Small intestine (tissue), 7 donors: ENCODE results near the gene PTGES. TPM values are rescaled to one million over a fixed set of nuclear protein-coding genes. Genes with fewer than 3 reads are reported as not detected.

Experiments used
- DNase-seq, 2 donors: peaks; one replicate each; pipeline versions ENCODE4 v3.0.0 to v3.0.0-alpha.2; 2013
- FAIRE-seq: peaks from 2 replicates; lab custom pipeline; 2012; peaks lifted over from hg19 to GRCh38; lab: Jason Lieb, UNC
- H3K27ac ChIP-seq, 3 donors: one replicate each; pipeline ENCODE4 v1.5.1; 2013; ENCODE audit warnings: low read length in 2 of 3, mild to moderate bottlenecking in 2 of 3, control low read depth in 1 of 3, inconsistent platforms in 1 of 3, low read depth in 1 of 3, moderate library complexity in 1 of 3
- H3K27me3 ChIP-seq, 3 donors: one replicate each; pipeline ENCODE4 v1.6.1; 2013; ENCODE audit warnings: low read length in 3 of 3, inconsistent platforms in 1 of 3; ENCODE audit not compliant: control insufficient read depth in 3 of 3, insufficient read depth in 3 of 3
- H3K36me3 ChIP-seq, 3 donors: one replicate each; pipeline ENCODE4 v1.6.1; 2013; ENCODE audit warnings: low read length in 3 of 3, inconsistent platforms in 1 of 3, low read depth in 1 of 3, mild to moderate bottlenecking in 1 of 3, moderate library complexity in 1 of 3; ENCODE audit not compliant: control insufficient read depth in 3 of 3, insufficient read depth in 2 of 3
- H3K4me1 ChIP-seq, 3 donors: one replicate each; pipeline ENCODE4 v1.6.1; 2013; ENCODE audit warnings: low read length in 2 of 3, inconsistent platforms in 1 of 3, low read depth in 1 of 3, mild to moderate bottlenecking in 1 of 3, moderate library complexity in 1 of 3; ENCODE audit not compliant: control insufficient read depth in 3 of 3, insufficient read depth in 2 of 3
- H3K4me3 ChIP-seq, 3 donors: one replicate each; pipeline ENCODE4 v1.5.1; 2013; ENCODE audit warnings: low read length in 3 of 3, control low read depth in 1 of 3, inconsistent platforms in 1 of 3, low read depth in 1 of 3, mild to moderate bottlenecking in 1 of 3, moderate library complexity in 1 of 3
- H3K9me3 ChIP-seq, 2 donors: one replicate each; pipeline ENCODE4 v1.6.1; 2013; ENCODE audit warnings: low read depth in 1 of 2, low read length in 1 of 2; ENCODE audit not compliant: control insufficient read depth in 2 of 2, insufficient read depth in 1 of 2
- WGBS, 3 donors: extraction: QIAGEN DNeasy Blood & Tissue Kit; methylation state at CpG; one replicate each; pipeline ENCODE4 v1.1.7; 2013; 5-methylcytosine and 5-hydroxymethylcytosine counted together
- polyA plus RNA-seq, 4 donors: library from polyadenylated mRNA; stranded (reverse) in 3 of 4; unstranded in 1 of 4; fragments of 200-250 nt in 3 of 4; fragments of 120-200 nt in 1 of 4; gene quantifications; one replicate each; pipeline versions ENCODE4 v1.2.1 to v1.2.3, GENCODE V29; 2013
- donor health status: healthy with polysubstance abuse.
- donor health status: control.
- donor health status: control.
- donor health status: Bipolar disorder and iron deficiency.
- donor health status: healthy.

The PTGES gene
- polyA plus RNA-seq, 4 donors: 1.6 to 8.4 (median 6.1) TPM; not detected in 1

DNA sequence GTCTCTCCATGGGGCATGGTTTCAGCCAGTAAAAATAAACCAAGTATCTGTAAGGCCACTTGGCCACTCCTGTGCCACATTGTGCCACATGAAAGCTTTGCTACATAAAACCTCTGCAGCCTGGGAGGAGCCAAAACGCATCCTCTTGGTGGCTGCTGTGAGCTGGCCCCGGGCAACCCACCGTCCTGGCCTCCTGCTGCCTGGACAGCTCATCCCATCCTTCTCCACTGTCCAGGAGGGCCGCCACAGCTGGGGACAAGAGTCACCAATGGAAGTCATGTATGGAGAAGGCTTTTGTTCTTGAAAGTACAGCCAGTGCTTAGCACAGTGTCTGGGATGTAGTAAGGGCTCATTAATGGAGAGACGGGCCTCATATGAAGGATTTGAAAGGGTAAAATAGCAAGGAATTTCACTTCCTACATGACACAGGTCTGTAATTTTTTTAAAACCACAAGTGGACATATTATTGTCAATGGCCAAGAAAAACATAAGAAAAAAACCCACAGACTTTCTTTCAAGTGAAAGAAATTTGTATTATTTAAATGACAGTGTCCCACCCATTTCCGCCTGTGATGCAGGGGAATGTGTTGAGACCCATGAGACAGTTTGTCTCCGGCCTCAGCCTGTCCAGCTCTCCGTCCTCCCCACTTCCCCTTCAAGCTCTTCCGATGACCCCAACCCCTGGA is 6.6 kb downstream of the PTGES start:
- FAIRE-seq: no peak
- Histone ChIP-seq H3K27me3 (peaks cover 0 to 4% (median 0%) of the 10 kb centered on the region in 3 donors), H3K4me3 (no peak overlapping the region), H3K4me1 (peaks cover 0 to 3% (median 0%) of the 10 kb centered on the region in 3 donors), H3K36me3 (no peaks in the 10 kb centered on the region), H3K27ac (no peak overlapping the region), H3K9me3 (no peaks in the 10 kb centered on the region)
- 74 to 78% (median 75%) methylated on average over 9 of the region's 9 CpGs for WGBS, 3 donors
- no peak for DNase-seq

DNA sequence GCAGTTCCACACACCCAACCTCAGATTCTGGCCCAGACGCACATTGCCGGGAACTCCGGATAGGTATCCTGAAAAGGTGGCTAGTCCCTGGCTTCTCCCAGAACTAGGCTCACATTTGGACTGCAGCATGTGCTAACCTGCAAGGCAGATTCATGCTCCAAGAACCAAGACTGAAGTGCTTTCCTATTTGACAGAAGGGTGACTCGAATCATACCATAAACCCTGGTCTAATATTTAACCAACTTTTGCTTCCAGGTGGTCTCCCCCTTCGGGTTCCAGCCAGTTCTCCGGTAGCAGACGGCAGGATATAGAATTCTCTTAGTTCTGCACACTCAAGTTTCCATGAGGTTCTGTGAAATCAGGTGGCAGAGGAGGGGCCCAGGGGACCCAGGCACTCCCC is 7.6 kb downstream of the PTGES start:
- DNase-seq (peak in 1 of 2 donors; percentile 22), FAIRE-seq (no peak)
- peaks cover 0 to 2% (median 0%) of the 10 kb centered on the region in 3 donors for H3K4me1 ChIP-seq
- H3K36me3 ChIP-seq: no peaks in the 10 kb centered on the region
- H3K27ac ChIP-seq: no peak overlapping the region
- H3K27me3 ChIP-seq: no peaks in the 10 kb centered on the region
- 65 to 79% (median 70%) methylated on average over 7 of the region's 7 CpGs for WGBS, 3 donors
- no peak overlapping the region for H3K4me3 ChIP-seq
- no peaks in the 10 kb centered on the region for H3K9me3 ChIP-seq

DNA sequence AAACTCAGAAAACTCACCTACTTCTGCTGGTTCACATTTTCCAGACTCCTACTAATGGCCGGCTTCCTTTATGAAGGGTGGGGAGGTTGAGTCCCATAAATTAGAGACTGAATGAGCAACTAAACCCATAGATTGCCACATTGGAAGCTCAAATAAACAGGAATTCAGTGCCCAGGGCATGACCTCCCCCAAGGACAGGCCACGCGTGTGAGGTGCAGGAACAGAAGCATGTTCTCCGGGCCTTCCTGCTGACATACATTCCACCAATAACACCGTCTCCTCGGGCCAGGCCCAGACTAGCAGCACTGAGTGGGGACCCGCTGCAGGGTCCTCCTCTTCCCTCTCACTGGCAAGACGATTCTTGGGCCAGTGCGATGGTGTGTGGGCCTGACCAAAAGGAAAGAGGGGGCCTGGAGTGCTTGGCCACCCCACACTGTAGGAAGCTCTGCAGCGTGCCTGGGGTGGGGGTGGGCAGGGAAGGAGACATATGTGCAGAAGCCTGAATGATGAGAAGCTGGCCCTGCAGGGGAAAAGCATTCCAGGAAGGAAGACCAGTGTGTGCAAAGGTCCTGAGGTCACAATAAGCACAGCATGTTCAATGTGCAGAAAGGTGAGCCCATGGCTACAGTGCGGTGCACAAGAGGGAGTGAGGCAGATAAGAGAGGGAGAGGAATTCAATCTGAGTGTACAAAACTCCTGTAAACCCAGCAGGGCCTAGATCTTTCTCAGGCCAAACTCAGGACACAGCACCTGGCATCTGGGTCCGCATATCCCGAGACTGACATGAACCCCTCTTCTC is 12.0 kb downstream of the PTGES start:
- H3K4me3 ChIP-seq: no peak overlapping the region
- peaks cover 0 to 7% (median 0%) of the 10 kb centered on the region in 3 donors for H3K27me3 ChIP-seq
- 91 to 93% (median 93%) methylated on average over 12 to 13 of the region's 13 CpGs for WGBS, 3 donors
- FAIRE-seq (no peak), DNase-seq (no peak)
- peaks cover 0 to 2% (median 0%) of the 10 kb centered on the region in 3 donors for H3K36me3 ChIP-seq
- H3K9me3 ChIP-seq: no peaks in the 10 kb centered on the region
- H3K27ac ChIP-seq: no peak overlapping the region
- peaks cover 0 to 6% (median 0%) of the 10 kb centered on the region in 3 donors for H3K4me1 ChIP-seq

DNA sequence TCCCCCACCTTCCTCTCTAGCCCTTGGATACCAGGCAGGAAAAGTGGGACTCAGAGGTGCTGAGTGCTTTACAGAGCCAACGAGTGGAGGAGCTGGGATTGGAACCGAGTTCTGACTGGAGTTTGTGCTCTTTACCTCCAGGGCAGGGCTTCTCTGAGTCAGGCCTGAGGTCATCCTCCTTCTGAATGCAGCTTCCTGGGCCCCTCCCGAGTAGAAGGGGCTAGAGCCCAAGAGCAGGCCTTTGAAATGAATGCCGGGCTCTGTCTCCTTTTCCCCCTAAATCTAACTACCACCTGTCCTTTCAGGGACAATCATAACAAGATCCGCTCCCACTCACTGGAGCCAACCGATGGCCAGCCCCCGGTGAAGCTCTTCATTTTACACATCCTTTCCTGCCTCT is 12.7 kb downstream of the PTGES start:
- H3K36me3 ChIP-seq: peaks cover 0 to 2% (median 0%) of the 10 kb centered on the region in 3 donors
- H3K9me3 ChIP-seq: no peaks in the 10 kb centered on the region
- H3K27ac ChIP-seq: no peak overlapping the region
- peaks cover 0 to 7% (median 0%) of the 10 kb centered on the region in 3 donors for H3K27me3 ChIP-seq
- H3K4me3 ChIP-seq: no peak overlapping the region
- DNase-seq: no peak
- no peak for FAIRE-seq
- H3K4me1 ChIP-seq: peaks cover 0 to 6% (median 0%) of the 10 kb centered on the region in 3 donors
- WGBS, 3 donors: 76 to 82% (median 76%) methylated on average over 7 of the region's 7 CpGs

DNA sequence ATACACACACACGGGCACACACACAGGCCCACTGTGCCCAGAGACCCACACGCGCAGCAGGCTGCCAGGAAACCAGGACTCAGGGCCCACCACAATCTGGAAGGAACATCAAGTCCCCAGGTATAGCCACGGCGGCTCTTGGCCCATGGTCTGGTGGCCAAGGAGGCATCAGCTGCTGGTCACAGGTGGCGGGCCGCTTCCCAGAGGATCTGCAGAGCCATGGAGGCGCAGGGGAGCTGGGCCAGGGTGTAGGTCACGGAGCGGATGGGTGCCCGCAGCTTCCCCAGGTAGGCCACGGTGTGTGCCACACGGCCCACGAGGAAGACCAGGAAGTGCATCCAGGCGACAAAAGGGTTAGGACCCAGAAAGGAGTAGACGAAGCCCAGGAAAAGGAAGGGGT is 13.4 kb downstream of the PTGES start:
- H3K27ac ChIP-seq: no peak overlapping the region
- FAIRE-seq (no peak), DNase-seq (no peak)
- peaks cover 0 to 2% (median 0%) of the 10 kb centered on the region in 3 donors for H3K36me3 ChIP-seq
- no peak overlapping the region for H3K4me3 ChIP-seq
- H3K4me1 ChIP-seq: peaks cover 0 to 7% (median 0%) of the 10 kb centered on the region in 3 donors
- H3K27me3 ChIP-seq: peaks cover 0 to 7% (median 0%) of the 10 kb centered on the region in 3 donors
- 92 to 93% (median 93%) methylated on average over 16 of the region's 16 CpGs for WGBS, 3 donors
- H3K9me3 ChIP-seq: no peaks in the 10 kb centered on the region

DNA sequence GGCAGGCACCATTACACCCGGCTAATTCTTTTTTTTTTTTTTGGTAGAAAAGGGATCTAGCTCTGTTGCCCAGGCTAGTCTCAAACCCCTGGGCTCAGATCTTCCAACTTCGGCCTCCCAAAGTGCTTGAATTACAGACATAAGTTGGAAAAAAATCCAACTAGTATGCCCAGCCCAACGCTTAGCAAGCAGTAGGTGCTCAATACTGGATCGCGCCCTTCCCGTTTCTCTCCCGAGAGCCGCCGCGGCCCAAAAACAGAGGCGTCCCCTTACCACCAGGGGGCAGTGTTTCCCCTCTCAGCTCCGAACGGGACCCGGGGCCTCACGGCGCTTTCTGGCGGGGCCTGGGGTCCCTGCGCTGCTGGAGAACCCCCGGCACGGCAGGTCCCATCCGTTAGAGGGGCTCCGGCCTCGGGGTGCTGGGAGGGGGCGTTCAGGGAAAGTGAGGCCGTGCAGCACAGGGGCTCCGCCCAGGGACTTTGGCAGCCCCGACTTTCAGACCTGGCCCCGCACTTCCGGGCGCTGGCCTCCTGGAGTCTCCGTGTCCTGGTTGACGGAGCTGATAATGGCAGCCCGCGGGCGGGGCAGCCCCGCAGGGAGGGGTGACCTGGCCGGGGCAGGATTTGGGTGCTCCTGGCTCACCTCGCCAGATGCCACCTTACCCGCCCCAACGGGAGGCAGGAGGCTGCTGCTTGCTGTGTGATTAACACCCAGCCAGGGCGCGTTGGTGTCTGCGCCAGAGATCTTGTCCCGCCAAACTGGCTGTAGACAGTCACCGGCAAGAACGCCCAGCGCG is 15.2 kb downstream of the PTGES start:
- H3K4me3 ChIP-seq: peak overlapping the region; percentile 36 to 57 (median 47)
- H3K27ac ChIP-seq: peak overlapping the region in 2 of 3 donors; percentile 19 to 74
- peaks cover 0 to 8% (median 0%) of the 10 kb centered on the region in 3 donors for H3K27me3 ChIP-seq
- H3K36me3 ChIP-seq: peaks cover 0 to 2% (median 0%) of the 10 kb centered on the region in 3 donors
- peaks cover 0 to 18% (median 0%) of the 10 kb centered on the region in 3 donors for H3K4me1 ChIP-seq
- FAIRE-seq: no peak
- WGBS, 3 donors: 4 to 6% (median 5%) methylated on average over 43 to 48 of the region's 48 CpGs
- peak; percentile 85 to 92 for DNase-seq
- no peaks in the 10 kb centered on the region for H3K9me3 ChIP-seq

DNA sequence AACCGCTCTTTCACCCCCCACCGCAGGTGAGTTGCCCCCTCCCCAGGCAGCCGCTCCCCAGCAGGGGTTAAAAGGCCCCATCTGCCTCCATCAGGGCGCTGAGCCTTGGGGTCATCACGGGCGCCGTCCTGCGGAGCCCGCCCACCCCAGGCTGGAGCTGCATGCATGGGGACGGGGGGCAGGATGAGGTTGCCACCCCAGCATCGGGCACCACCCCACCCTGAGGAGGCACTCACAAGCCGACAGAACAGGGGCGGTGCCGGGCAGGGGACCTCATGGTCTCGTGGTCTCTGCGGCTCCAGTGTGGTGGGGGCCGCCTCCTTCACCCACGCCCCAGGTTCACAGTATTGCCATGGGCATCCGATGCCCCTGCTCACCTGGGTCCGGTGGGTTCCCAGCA is 16.5 kb downstream of the PTGES start:
- H3K4me1 ChIP-seq: peaks cover 0 to 18% (median 0%) of the 10 kb centered on the region in 3 donors
- WGBS, 3 donors: 54 to 58% (median 57%) methylated on average over 18 to 20 of the region's 20 CpGs
- no peak for FAIRE-seq
- no peaks in the 10 kb centered on the region for H3K9me3 ChIP-seq
- H3K27ac ChIP-seq: no peak overlapping the region
- H3K4me3 ChIP-seq: no peak overlapping the region
- DNase-seq: no peak
- H3K36me3 ChIP-seq: peaks cover 0 to 2% (median 0%) of the 10 kb centered on the region in 3 donors
- H3K27me3 ChIP-seq: peaks cover 0 to 10% (median 0%) of the 10 kb centered on the region in 3 donors

DNA sequence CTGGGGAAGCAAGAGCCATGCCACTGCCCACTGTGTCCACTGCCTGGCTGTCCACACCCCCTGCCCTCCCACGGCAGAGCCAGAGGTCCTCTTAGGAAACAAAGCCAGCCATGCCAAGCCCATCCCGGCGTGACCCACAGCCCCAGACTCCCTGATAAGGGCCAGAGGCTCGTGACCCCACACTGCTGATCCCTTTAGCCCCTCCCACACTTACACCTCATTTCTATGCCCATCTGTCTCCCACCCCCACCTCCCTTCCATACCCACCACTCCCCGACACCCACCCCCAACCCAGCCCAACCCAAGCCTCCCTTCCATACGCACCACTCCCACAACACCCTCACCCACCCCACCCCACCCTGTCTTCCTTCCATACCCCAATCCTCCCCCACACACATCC is 17.3 kb downstream of the PTGES start:
- 35 to 63% (median 39%) methylated on average over 6 of the region's 6 CpGs for WGBS, 3 donors
- H3K27ac ChIP-seq: no peak overlapping the region
- FAIRE-seq: no peak
- H3K4me1 ChIP-seq: peaks cover 0 to 18% (median 0%) of the 10 kb centered on the region in 3 donors
- H3K36me3 ChIP-seq: peaks cover 0 to 2% (median 0%) of the 10 kb centered on the region in 3 donors
- H3K9me3 ChIP-seq: no peaks in the 10 kb centered on the region
- H3K4me3 ChIP-seq: no peak overlapping the region
- H3K27me3 ChIP-seq: peaks cover 0 to 13% (median 0%) of the 10 kb centered on the region in 3 donors
- DNase-seq: no peak
